Mesodermal cell (in vitro differentiated cells): ENCODE measurements around the gene NRXN2.

ENCODE experiments used
- H3K27ac ChIP-seq: 2 replicates; pipeline ENCODE4 v1.7.0; 2013; ENCODE audit warnings: mild to moderate bottlenecking, low read depth, low read length, moderate library complexity; ENCODE audit not compliant: severe bottlenecking
- H3K36me3 ChIP-seq: 2 replicates; pipeline ENCODE4 v1.7.1; 2013; ENCODE audit warnings: mild to moderate bottlenecking, low read length, moderate library complexity; ENCODE audit not compliant: control insufficient read depth, insufficient read depth
- H3K4me1 ChIP-seq: one replicate; pipeline ENCODE4 v1.7.1; 2013; ENCODE audit warnings: mild to moderate bottlenecking, low read length; ENCODE audit not compliant: insufficient read depth, control insufficient read depth, poor library complexity, severe bottlenecking
- H3K4me3 ChIP-seq: 2 replicates; pipeline ENCODE4 v1.7.0; 2013; ENCODE audit warnings: low read length, control low read depth, mild to moderate bottlenecking; ENCODE audit not compliant: insufficient read depth, poor library complexity, severe bottlenecking; ENCODE audit errors: extremely low read depth
- H3K9me3 ChIP-seq: 2 replicates; pipeline ENCODE4 v1.7.1; 2013; ENCODE audit warnings: mild to moderate bottlenecking, low read length, moderate library complexity; ENCODE audit not compliant: control insufficient read depth
- WGBS, 2 experiments: methylation state at CpG; one replicate each; pipeline ENCODE4 v1.1.5; 2013; ENCODE audit warnings: missing lambda C conversion rate in 2 of 2; ENCODE audit not compliant: insufficient coverage in 2 of 2; 5-methylcytosine and 5-hydroxymethylcytosine counted together

NRXN2 gene

DNA sequence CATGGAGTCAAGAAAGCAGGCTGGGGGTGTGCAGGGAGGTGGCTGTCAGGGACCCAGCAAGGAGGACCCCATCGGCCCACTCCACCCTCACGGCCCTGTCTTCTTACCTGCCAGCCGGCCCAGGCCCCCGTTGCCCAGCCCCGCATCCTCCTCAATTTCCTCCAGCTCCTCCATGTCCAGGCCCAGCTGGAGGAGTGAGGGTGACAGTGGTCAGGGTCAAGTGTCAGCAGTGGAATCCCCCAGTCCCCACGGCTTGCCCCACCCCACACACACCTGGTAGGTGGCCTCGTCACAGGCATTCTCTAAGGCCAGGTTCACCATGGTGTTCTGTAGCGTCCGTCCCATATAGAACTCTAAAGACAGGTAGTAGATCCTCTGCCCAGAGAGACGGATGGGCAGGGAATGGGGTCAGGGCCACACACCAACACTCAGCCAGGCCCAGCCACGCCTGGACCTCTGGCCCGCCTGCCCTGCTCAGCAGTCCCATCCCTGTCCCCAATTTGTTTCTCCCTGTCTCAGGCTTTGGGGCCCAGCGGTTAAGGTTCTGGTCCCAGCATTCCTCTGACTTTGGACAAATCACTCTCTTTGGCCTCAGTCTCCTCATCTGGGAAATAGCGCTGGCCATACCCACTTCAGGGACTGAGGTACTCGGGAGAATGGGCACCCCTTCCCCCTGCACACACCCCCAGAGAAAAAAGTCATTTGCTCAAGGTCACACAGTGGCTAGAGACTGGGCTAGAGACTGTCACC is 35.5 kb upstream of the NRXN2 start:
- H3K4me1 ChIP-seq = peaks cover 27% of the 10 kb centered on the region
- H3K9me3 ChIP-seq = no peaks in the 10 kb centered on the region
- 95 to 98% methylated on average over 7 to 14 of the region's 15 CpGs for WGBS, 2 experiments
- no peak overlapping the region for H3K4me3 ChIP-seq
- H3K36me3 ChIP-seq = peaks cover 17% of the 10 kb centered on the region
- no peak overlapping the region for H3K27ac ChIP-seq

DNA sequence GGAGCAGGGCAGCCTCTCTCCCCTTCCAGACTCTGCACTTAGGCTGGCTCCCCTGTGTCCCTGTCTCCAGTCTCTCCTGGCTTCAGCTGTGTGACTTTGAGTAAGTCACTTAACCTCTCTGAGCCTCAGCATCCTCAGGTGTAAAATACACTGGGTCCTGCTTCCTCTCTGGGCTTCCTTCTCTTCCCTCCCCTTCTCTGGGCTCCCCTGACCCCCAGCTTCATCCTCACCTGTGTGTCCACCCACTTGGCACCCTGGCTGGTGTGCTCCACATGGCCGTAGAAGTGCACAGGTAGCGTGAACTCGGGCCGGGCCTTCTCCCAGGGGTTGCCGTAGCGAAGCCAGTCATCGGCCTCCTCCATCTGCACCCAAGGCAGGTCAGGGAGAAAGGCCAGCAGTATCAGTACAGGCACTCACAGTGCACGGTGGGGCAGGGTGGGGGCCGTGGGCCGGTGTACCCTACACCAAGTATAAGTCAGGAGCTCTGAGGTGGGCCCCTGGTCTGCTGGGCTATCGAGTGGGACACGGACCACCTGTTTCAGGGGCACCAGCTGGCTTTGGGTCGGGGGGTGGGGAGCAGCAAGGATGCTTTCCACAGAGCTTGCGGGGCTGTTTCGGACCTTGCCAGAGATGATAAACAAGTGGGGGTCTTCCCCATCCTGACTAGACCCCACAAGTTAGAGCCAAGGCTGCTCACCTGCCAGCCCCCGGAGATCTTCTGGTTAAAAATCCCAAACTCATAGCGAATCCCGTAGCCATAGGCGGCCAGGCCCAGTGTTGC is 34.7 kb upstream of the NRXN2 start:
- peaks cover 20% of the 10 kb centered on the region for H3K4me1 ChIP-seq
- no peak overlapping the region for H3K4me3 ChIP-seq
- WGBS, 2 experiments = 84 to 90% methylated on average over 14 of the region's 19 CpGs

DNA sequence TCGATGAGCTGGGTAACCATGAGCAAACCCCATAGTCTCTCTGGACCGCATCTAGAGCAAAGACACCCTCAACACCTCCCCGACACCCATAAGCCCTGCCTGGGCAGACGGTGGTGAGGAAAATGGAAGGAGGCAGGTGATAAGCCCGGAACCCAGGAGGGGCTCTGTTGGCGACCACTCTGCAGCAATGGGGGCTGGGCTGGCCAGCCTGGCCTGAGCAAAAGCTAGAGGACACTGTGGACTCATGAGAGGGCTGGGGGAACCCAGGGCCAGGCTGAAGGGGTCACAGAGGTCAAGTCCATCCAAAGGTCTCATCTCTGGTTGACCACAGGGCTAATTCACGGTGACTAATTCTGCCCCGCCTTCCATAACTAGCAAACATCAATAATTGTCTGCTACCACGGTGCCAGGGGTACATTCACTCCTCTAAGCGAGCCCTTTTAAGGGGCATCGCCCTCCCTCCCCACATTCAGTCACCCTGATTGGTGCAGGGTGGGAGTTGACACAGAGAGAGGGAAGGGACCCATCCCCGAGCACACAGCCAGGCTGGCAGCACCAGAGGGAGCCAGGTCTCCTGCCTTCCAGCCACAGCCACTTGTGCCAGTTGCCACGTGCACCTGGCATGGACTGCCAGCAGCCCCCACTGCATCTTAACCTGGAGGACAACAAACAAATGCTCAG is 32.8 kb upstream of the NRXN2 start:
- peaks cover 17% of the 10 kb centered on the region for H3K4me1 ChIP-seq
- H3K27ac ChIP-seq = no peak overlapping the region
- 94 to 95% methylated on average over 7 to 12 of the region's 13 CpGs for WGBS, 2 experiments
- H3K9me3 ChIP-seq = no peaks in the 10 kb centered on the region
- no peak overlapping the region for H3K4me3 ChIP-seq
- H3K36me3 ChIP-seq = no peaks in the 10 kb centered on the region

More for the DNA sequence above, 34.7 kb upstream of the NRXN2 start:
- Histone ChIP-seq H3K36me3 (peaks cover 9% of the 10 kb centered on the region), H3K27ac (no peak overlapping the region), H3K9me3 (no peaks in the 10 kb centered on the region)

DNA sequence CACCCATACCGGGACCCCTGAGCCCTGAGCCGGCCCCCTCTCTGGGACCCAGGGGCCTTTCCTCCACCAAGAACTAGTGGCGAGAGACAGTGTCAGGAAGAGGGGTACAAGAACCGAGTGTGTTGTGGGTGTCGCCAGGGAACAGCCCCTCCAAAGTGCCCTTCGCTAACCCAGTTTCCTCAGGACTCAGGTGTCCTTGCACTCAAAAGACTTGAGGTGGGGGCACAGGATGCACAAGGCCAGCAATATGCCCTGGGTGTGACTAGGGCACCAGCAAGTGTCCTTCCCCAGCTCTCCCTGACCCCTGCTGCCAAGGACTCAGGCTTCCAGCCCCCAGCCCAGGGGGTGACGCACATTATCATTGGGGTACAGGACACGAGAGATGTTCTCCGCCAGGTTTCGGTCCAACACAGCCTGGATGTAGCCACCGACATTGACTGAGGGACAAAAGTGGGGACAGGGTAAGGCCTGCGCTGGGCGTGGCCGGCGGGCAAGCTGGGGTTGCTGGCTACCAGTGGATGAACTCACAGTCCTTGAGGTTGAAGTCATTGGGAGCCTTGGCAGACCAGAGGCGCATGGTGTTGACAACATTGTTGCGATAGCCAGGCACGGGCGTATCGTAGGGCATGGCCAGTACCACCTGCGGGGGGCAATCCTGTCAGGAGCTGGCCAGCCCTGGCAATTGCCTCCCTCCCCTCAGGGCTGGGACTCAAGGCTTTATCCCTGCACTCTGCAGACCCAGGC is 32.1 kb upstream of the NRXN2 start:
- no peaks in the 10 kb centered on the region for H3K9me3 ChIP-seq
- no peaks in the 10 kb centered on the region for H3K36me3 ChIP-seq
- H3K4me3 ChIP-seq = no peak overlapping the region
- WGBS, 2 experiments = 91 to 94% methylated on average over 20 of the region's 21 CpGs
- H3K27ac ChIP-seq = no peak overlapping the region
- peaks cover 11% of the 10 kb centered on the region for H3K4me1 ChIP-seq

DNA sequence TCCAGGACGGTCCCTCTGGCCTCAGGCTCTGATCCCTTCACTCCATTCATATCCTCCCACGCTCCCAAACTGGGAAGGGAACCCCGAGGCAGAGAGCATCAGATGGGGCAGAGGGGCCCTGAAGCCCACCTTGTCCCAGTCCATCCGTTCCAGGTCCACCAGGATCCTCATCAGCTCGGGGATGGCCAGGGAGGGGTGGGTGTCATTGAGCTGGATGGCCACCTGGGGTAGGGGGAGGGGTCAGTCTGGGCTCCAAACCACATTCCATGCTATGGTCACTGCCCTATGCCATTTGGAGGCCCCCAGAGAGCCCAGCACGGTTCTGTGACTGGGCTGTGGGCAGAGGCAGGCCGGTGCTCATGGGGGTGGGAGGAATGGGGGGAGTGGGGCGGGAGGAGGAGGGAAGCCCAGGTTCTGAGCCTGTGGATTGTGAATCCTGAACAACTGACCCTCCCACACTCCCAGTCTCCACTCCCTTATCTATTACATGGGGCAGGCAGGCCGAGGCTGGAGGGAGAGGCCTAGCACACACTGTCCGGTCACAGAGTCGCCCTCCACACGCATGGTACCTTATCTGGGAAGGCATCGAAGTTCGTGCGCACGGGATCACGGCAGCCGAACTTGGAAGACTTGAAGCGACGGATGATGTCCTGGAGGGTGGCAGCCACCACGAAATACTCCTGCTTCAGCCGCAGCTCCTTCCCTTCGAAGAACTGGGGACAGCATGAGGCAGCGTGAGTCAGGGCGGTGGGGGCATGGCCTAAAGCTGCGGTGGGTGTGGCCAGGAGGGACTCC is 31.3 kb upstream of the NRXN2 start:
- Histone ChIP-seq H3K27ac (no peak overlapping the region), H3K36me3 (no peaks in the 10 kb centered on the region), H3K4me3 (no peak overlapping the region), H3K4me1 (peaks cover 4% of the 10 kb centered on the region), H3K9me3 (no peaks in the 10 kb centered on the region)
- WGBS, 2 experiments = 85 to 89% methylated on average over 20 to 21 of the region's 26 CpGs

DNA sequence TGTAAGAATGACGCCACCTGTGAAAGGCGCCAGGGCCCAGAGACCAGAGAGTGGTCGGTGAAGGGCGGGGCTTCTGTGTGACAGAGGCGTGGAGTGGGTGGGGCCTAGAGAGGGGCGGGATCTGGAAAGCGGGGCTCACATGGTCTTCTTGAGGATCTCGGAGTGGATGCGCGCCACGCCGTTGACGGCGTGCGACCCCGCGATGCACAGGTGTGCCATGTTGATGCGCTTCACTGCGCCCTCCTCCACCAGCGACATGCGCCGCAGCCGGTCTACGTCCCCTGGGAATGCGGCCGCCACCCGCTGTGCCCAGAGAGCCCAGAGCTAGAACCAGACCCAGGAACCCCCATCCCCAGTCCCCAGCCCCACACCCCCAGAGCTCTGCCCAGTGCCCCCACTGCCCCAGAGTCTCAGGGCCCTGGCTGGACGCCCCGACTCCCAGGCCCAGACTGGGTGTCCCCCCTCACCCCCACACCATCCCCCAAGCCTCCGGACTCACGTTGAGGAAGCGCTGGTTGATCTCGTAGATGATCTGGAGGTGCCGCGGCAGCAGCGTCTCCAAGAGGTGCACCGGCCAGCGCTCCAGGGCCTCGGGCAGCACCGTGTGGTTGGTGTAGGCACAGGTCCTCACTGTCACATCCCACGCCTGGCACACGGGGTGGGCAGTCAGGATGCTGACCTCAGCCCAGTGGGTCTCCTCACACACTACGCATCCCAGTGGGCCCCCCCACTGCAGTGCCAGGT is 30.6 kb upstream of the NRXN2 start:
- Histone ChIP-seq H3K9me3 (no peaks in the 10 kb centered on the region), H3K27ac (no peak overlapping the region), H3K4me1 (no peaks in the 10 kb centered on the region), H3K36me3 (no peaks in the 10 kb centered on the region), H3K4me3 (no peak overlapping the region)
- WGBS, 2 experiments = 96% methylated on average over 26 to 36 of the region's 43 CpGs

DNA sequence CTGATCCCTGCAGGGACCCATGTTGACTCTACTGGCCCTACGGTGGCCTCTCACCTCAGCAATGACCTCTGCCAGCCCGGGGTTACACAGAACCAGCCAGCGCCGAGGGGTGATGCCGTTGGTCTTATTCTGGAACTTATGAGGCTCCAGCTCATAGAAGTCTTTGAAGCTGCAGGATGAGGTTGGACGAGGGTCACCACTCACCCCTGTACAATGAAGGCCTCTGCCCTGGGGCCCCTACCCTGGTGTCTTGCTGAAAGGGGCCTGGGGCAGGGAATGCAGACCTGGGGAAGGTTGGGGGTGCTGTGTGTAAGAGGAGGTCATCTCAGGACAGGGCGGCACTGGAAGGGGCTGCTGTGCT is 30.0 kb upstream of the NRXN2 start:
- Histone ChIP-seq H3K4me1 (no peaks in the 10 kb centered on the region), H3K36me3 (no peaks in the 10 kb centered on the region), H3K9me3 (no peaks in the 10 kb centered on the region), H3K27ac (no peak overlapping the region), H3K4me3 (no peak overlapping the region)
- WGBS, 2 experiments = 90 to 97% methylated on average over 6 to 7 of the region's 7 CpGs

DNA sequence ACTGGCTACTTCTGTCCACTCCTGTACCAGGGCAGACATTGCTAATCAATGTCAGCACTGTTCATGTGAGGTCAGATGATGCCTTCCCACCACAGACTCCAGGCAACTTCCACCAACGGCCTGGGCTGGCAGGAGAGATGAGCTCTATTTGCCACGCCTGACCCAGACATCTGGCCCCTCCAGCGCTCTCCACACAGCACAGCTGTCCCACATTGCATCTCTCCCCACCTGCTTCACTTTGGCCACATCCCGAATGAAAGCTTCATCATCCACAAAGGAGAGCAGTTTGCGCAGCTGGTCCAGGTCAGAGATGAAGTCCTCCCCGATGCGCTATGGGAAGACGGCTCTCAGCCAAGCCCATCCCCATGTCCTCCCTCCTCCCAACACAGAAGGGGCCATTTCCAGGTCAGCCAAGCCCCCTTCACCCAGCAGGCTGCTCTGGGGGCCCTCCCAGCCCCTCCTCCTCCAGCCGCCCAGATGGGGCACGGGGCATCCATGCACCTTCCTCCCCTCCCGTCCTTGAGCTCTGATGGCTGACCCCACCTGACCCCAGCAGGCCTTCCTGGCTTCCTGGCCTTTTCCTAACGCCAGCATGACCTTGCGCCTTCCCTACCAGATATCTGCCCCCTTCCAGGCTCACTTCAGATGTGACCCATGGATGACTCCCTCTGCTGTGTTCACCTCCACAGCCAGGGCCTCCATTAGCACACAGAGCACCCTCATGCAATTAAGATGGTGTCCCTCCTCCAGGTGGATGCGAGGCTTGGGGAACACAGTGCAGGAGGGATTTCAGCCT is 29.4 kb upstream of the NRXN2 start:
- no peak overlapping the region for H3K27ac ChIP-seq
- no peaks in the 10 kb centered on the region for H3K36me3 ChIP-seq
- no peaks in the 10 kb centered on the region for H3K4me1 ChIP-seq
- H3K4me3 ChIP-seq = no peak overlapping the region
- no peaks in the 10 kb centered on the region for H3K9me3 ChIP-seq
- 93 to 96% methylated on average over 14 of the region's 14 CpGs for WGBS, 2 experiments

DNA sequence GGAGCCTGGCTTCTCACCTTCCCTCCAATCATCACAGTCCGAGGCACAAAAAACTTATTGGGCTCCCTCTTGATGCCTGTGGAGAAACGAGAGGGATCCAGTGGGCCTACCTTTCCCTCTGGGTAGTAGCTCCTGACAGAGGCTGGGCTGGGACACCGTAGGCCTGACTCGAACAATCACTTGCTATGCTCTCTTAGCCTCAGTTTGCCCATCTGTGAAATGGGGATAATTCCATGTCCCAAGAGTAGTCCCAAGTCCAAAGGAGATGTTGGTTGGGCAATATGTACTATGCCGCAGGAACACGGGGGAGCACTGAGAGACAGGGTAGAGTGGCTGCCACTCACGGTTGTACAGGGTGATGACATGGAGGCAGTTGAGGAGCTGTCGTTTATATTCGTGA is 28.6 kb upstream of the NRXN2 start:
- Histone ChIP-seq H3K9me3 (no peaks in the 10 kb centered on the region), H3K36me3 (no peaks in the 10 kb centered on the region), H3K27ac (no peak overlapping the region), H3K4me1 (no peaks in the 10 kb centered on the region), H3K4me3 (no peak overlapping the region)
- WGBS, 2 experiments = 96 to 99% methylated on average over 6 to 9 of the region's 9 CpGs
